Heart left ventricle (tissue), 16 donors: ENCODE data around the gene KDM6B. TPM values are rescaled to one million over a fixed set of nuclear protein-coding genes. Genes with fewer than 3 reads are reported as not detected.

ENCODE experiments used
- ATAC-seq, 4 donors: fragments of 200-7000 bp; cut with Tn5 transposase; one replicate each; pipeline ENCODE4 v1.9.1; 2020 to 2022; ENCODE audit warnings: moderate library complexity in 4 of 4, mild to moderate bottlenecking in 3 of 4, moderate number of reproducible peaks in 1 of 4
- DNase-seq, 5 donors: peaks; one replicate each; pipeline ENCODE4 v3.0.0-alpha.2; 2020
- H3K27ac ChIP-seq, 12 donors: fragments of 200-600 bp; sonication (generic) in 4 of 12; one replicate each; pipeline versions ENCODE4 v1.5.0 to v1.8.0; 2016 to 2022; ENCODE audit warnings: mild to moderate bottlenecking in 2 of 12
- H3K27me3 ChIP-seq, 9 donors: fragments of 200-600 bp; sonication (generic) in 2 of 9; one replicate each; pipeline versions ENCODE4 v1.5.1 to v1.8.0; 2016 to 2022; ENCODE audit warnings: mild to moderate bottlenecking in 3 of 9
- H3K36me3 ChIP-seq, 9 donors: fragments of 200-600 bp; sonication (generic) in 2 of 9; one replicate each; pipeline versions ENCODE4 v1.5.0 to v1.8.0; 2018 to 2022; ENCODE audit warnings: mild to moderate bottlenecking in 2 of 9
- H3K4me1 ChIP-seq, 12 donors: fragments of 200-600 bp; sonication (generic) in 4 of 12; one replicate each; pipeline versions ENCODE4 v1.5.0 to v1.8.0; 2016 to 2022; ENCODE audit warnings: mild to moderate bottlenecking in 3 of 12
- H3K4me3 ChIP-seq, 12 donors: fragments of 200-600 bp; sonication (generic) in 4 of 12; one replicate each; pipeline versions ENCODE4 v1.5.0 to v1.8.0; 2017 to 2022; ENCODE audit warnings: mild to moderate bottlenecking in 9 of 12, moderate library complexity in 4 of 12
- H3K9me3 ChIP-seq, 12 donors: fragments of 200-600 bp; sonication (generic) in 4 of 12; one replicate each; pipeline versions ENCODE4 v1.5.0 to v1.8.0; 2016 to 2022; ENCODE audit warnings: mild to moderate bottlenecking in 1 of 12
- CTCF ChIP-seq, 12 donors: fragments of 200-600 bp; sonication (generic) in 4 of 12; IDR thresholded peaks; one replicate each; pipeline versions ENCODE4 v1.5.0 to v1.8.0; 2018 to 2022; ENCODE audit warnings: antibody characterized with exemption in 12 of 12, mild to moderate bottlenecking in 5 of 12
- POLR2A ChIP-seq, 2 donors: fragments of 450-650 bp; IDR thresholded peaks; one replicate each; pipeline ENCODE4 v1.6.1; 2017; ENCODE audit warnings: antibody characterized with exemption in 2 of 2, mild to moderate bottlenecking in 2 of 2, moderate library complexity in 2 of 2
- WGBS, 4 donors: extraction: QIAGEN DNeasy Blood & Tissue Kit in 2 of 4; methylation state at CpG; one replicate each; pipeline versions ENCODE4 v1.1.5 to v1.1.7; 2013 to 2018; 5-methylcytosine and 5-hydroxymethylcytosine counted together
- intact Hi-C, 10 donors: fragments of 100-400 bp; cut with DNase I; formaldehyde crosslinking; loops; one replicate each; pipeline versions ENCODE4 v1.11.1 to v1.14.2; 2022
- polyA plus RNA-seq, 2 donors: library from polyadenylated mRNA; stranded (reverse); fragments of 200-250 nt; gene quantifications; one replicate each; pipeline ENCODE4 v1.2.3, GENCODE V29; 2013
- total RNA-seq, 9 donors: library from RNA; depleted of rRNA in 2 of 9; stranded (reverse); fragments of >200 nt in 2 of 9; fragmentation: NEBNext Ultra II Directional in 3 of 9; extraction: Animal tissue kit (Norgen Biotek cat#: 25700) in 3 of 9; gene quantifications; one replicate each; pipeline versions ENCODE4 v1.1.0 to v1.2.4, GENCODE V29; 2016 to 2023
- donor health status: ischemic (EF 13 %, LVEDD 7.1; RV severe dilation, severe dysfunction).
- donor health status: healthy with polysubstance abuse.
- donor health status: DM: no; HTN: yes; CAD: no.
- donor health status: DM: no; HTN: no; CAD: no.
- donor health status: ischemic (EF 25% LVEDD 6.9; RV normal size, moderate dysfunction).
- donor health status: ischemic (EF 25% LVEDD 5.7; RV mildly dilated, moderate dysfunction).
- donor health status: healthy.
- donor health status: DM: yes; HTN: yes; CAD: no.
- donor health status: ischemic (EF 35%, LVEDD 5.7; RV mildly dilated, moderate dysfunction).
- donor health status: nonischemic (EF 11% LVEDD 7.7; RV severe dilation, severe dysfunction).
- donor health status: DM: yes; HTN: yes; CAD: no.
- donor health status: PGD.
- donor health status: ischemic (EF 29% LVEDD 5.4; RV normal size, mild dysfunction).
- donor health status: nonischemic (EF 23%, LVEDD 6.1; RV moderate dilation, normal function).

Gene KDM6B
- total and polyA plus RNA-seq, 11 donors, result 7.4 to 29.3 (median 20.6) TPM

DNA sequence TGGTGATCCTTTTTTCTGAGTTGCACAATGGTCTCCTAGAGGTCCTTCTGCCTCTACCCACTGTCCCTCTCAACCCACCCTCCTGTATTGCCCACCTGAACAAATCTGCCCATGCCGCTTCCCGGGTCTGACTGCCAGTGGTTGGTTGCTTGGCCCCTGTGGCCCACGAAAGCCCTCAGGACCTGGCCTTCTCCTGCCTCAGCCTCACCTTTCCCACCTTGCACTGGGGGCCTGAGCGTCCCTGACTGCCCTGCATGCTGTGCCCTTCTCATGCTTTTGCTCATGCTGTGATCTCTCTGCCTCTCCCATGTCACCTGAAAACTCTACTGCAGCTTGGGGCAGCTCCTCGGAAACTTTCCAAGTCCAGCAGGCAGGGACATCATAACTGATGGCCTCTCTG lies 13.8 kb upstream of the KDM6B start:
- DNase-seq (no peak), ATAC-seq (no peak)
- Histone ChIP-seq H3K4me1 (no peaks in the 10 kb centered on the region), H3K4me3 (no peak overlapping the region), H3K27ac (no peak overlapping the region), H3K36me3 (no peaks in the 10 kb centered on the region), H3K27me3 (no peaks in the 10 kb centered on the region), H3K9me3 (no peaks in the 10 kb centered on the region)
- intact Hi-C loops, result loop anchor here in 9 of 10 donors (5.0 to 10.0 kb wide), 10 partner anchors 37 to 237 kb away; partner anchors contain the start of genes CYB5D1 (in 1 of the 9), NAA38 (in 1 of the 9) and TMEM88 (in 1 of the 9)
- TF ChIP-seq POLR2A (IDR thresholded peaks at IDR 0.05) (no peak), CTCF (IDR thresholded peaks at IDR 0.05) (no peak)
- 84 to 87% (median 86%) methylated on average over 5 of the region's 5 CpGs for WGBS, 4 donors

DNA sequence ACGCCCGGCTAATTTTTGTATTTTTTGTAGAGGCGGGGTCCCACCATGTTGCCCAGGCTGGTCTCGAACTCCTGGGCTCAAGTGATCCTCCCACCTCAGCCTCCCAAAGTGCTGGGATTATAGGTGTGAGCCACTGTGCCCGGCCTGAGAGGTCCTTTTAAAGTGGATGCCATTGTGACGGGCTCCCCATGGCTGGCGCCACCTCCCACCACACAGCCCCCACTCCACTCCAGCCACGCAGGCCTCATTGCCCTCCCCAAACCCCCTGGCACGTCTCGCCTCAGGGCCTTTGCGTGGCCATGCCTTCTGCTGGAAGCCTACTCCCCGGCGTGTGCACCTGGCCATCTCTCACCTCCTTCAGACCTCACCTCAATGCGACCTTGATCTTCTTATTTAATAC lies 11.9 kb upstream of the KDM6B start:
- no peaks in the 10 kb centered on the region for H3K27me3 ChIP-seq
- WGBS, 4 donors, result 74 to 81% (median 78%) methylated on average over 14 of the region's 14 CpGs
- DNase-seq (no peak), ATAC-seq (no peak)
- H3K36me3 ChIP-seq, result no peaks in the 10 kb centered on the region
- H3K4me1 ChIP-seq, result no peaks in the 10 kb centered on the region
- no peaks in the 10 kb centered on the region for H3K9me3 ChIP-seq
- H3K4me3 ChIP-seq, result no peak overlapping the region
- no peak overlapping the region for H3K27ac ChIP-seq
- intact Hi-C loops, result loop anchor here in 9 of 10 donors (1.0 to 10.0 kb wide), 15 partner anchors 29 to 235 kb away; partner anchors contain the start of genes CYB5D1 (in 1 of the 9), NAA38 (in 1 of the 9) and TMEM88 (in 1 of the 9)
- no peak for TF ChIP-seq POLR2A (IDR thresholded peaks at IDR 0.05)
- TF ChIP-seq CTCF (IDR thresholded peaks at IDR 0.05), result no peak

DNA sequence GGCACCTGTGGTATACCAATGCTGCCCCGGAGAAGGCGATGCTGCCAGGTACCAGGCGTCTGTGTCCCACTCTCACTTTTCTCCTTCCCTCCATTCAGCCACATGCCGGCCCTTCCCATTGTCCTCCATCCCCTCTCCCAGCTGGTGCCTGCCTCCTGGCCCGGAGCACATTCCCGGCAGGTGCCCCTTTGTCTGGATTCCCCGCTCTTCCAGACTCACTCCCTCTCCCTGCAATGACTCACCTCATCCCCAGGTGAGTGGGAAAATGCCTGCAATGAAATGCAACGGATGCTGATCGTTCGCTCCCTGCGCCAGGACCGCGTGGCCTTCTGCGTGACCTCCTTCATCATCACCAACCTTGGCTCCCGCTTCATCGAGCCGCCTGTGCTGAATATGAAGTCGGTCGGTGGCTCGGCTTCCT lies 10.4 kb upstream of the KDM6B start:
- DNase-seq, result no peak
- no peak overlapping the region for H3K4me3 ChIP-seq
- no peaks in the 10 kb centered on the region for H3K36me3 ChIP-seq
- no peaks in the 10 kb centered on the region for H3K4me1 ChIP-seq
- no peak for ATAC-seq
- TF ChIP-seq CTCF (IDR thresholded peaks at IDR 0.05) (no peak), POLR2A (IDR thresholded peaks at IDR 0.05) (no peak)
- H3K27ac ChIP-seq, result no peak overlapping the region
- WGBS, 4 donors, result 89 to 92% (median 90%) methylated on average over 20 of the region's 20 CpGs
- intact Hi-C loops, result loop anchor here in 9 of 10 donors (2.0 to 10.0 kb wide), 15 partner anchors 29 to 234 kb away; partner anchors contain the start of genes CYB5D1 (in 1 of the 9), NAA38 (in 1 of the 9) and TMEM88 (in 1 of the 9)
- no peaks in the 10 kb centered on the region for H3K27me3 ChIP-seq
- no peaks in the 10 kb centered on the region for H3K9me3 ChIP-seq

GRCh38 chr17:7824021-7824924 lies 9.7 kb upstream of the KDM6B start:
- H3K27me3 ChIP-seq, result no peaks in the 10 kb centered on the region
- no peaks in the 10 kb centered on the region for H3K4me1 ChIP-seq
- H3K4me3 ChIP-seq, result no peak overlapping the region
- H3K9me3 ChIP-seq, result no peaks in the 10 kb centered on the region
- 84 to 87% (median 87%) methylated on average over 9 of the region's 9 CpGs for WGBS, 4 donors
- intact Hi-C loops, result loop anchor here in 9 of 10 donors (2.0 to 10.0 kb wide), 11 partner anchors 33 to 233 kb away; partner anchors contain the start of genes CYB5D1 (in 1 of the 9), NAA38 (in 1 of the 9) and TMEM88 (in 1 of the 9)
- TF ChIP-seq POLR2A (IDR thresholded peaks at IDR 0.05), result no peak
- no peak for TF ChIP-seq CTCF (IDR thresholded peaks at IDR 0.05)
- H3K36me3 ChIP-seq, result no peaks in the 10 kb centered on the region
- DNase-seq, result no peak
- H3K27ac ChIP-seq, result no peak overlapping the region
- no peak for ATAC-seq
